Upper lobe of left lung (tissue), 4 donors: ENCODE measurements around the gene LARP4B.

Experiments
- CTCF ChIP-seq, 6 experiments: fragments of 450-650 bp in 4 of 6; fragments of 200-600 bp in 2 of 6; sonication (generic) in 2 of 6; IDR thresholded peaks; one replicate each; pipeline ENCODE4 v1.5.1; 2016 to 2019; ENCODE audit warnings: antibody characterized with exemption in 6 of 6
- EP300 ChIP-seq, 4 donors: sonication (generic); formaldehyde crosslinking; IDR thresholded peaks; one replicate each; pipeline ENCODE4 v1.5.1; 2017; ENCODE audit warnings: antibody characterized with exemption in 4 of 4, control low read depth in 2 of 4
- POLR2A ChIP-seq, 4 donors: fragments of 450-650 bp; IDR thresholded peaks; one replicate each; pipeline ENCODE4 v1.5.1; 2016 to 2017; ENCODE audit warnings: antibody characterized with exemption in 4 of 4, mild to moderate bottlenecking in 2 of 4

GRCh38 chr10:909831-910230 is 21.7 kb downstream of the LARP4B start:
- TF ChIP-seq POLR2A (IDR thresholded peaks at IDR 0.05), result no peak
- TF ChIP-seq CTCF (IDR thresholded peaks at IDR 0.05), result no peak
- no peak for TF ChIP-seq EP300 (IDR thresholded peaks at IDR 0.05)
